ENCODE data around the gene BTBD18.

Gene BTBD18

GRCh38 chr11:57751676-57752253 is at the start of gene BTBD18:
BTBD18 (minus strand) TSS chr11:57751819; CDS start chr11:57751188, 631 bp downstream.
- no peak for DNase-seq

- no peak for DNase-seq
These were observed 49.5 kb upstream of the BTBD18 start for GRCh38 chr11:57801183-57801485.

GRCh38 chr11:57800444-57801182 is 49.0 kb upstream of the BTBD18 start:
- no peak for DNase-seq

- DNase-seq = no peak
These were observed 47.4 kb upstream of the BTBD18 start for GRCh38 chr11:57798905-57799559.

- no peak for DNase-seq
These were observed 41.9 kb upstream of the BTBD18 start for GRCh38 chr11:57793351-57794115.

GRCh38 chr11:57792870-57793269 is 41.3 kb upstream of the BTBD18 start:
- DNase-seq = no peak

GRCh38 chr11:57792060-57792541 is 40.5 kb upstream of the BTBD18 start:
- DNase-seq = peak; percentile 82

- DNase-seq = no peak
These were observed 39.9 kb upstream of the BTBD18 start for GRCh38 chr11:57791321-57792059.

- no peak for DNase-seq
These were observed 37.1 kb upstream of the BTBD18 start for GRCh38 chr11:57788703-57789088.

- no peak for DNase-seq
These were observed 36.5 kb upstream of the BTBD18 start for GRCh38 chr11:57787920-57788702.

- DNase-seq = no peak
These were observed 35.5 kb upstream of the BTBD18 start for GRCh38 chr11:57787006-57787604.

GRCh38 chr11:57786436-57786835 is 34.8 kb upstream of the BTBD18 start:
- DNase-seq = no peak

- DNase-seq = no peak
These were observed 33.5 kb upstream of the BTBD18 start for GRCh38 chr11:57785072-57785471.

GRCh38 chr11:57781529-57781943 is 29.9 kb upstream of the BTBD18 start:
- DNase-seq = no peak

- no peak for DNase-seq
These were observed 27.7 kb upstream of the BTBD18 start for GRCh38 chr11:57779276-57779675.

GRCh38 chr11:57778318-57779037 is 26.9 kb upstream of the BTBD18 start:
- no peak for DNase-seq

- DNase-seq = no peak
These were observed 26.3 kb upstream of the BTBD18 start for GRCh38 chr11:57777969-57778317.

GRCh38 chr11:57776577-57777210 is 25.1 kb upstream of the BTBD18 start:
- no peak for DNase-seq

- DNase-seq = no peak
These were observed 24.5 kb upstream of the BTBD18 start for GRCh38 chr11:57776031-57776521.

- no peak for DNase-seq
These were observed 23.9 kb upstream of the BTBD18 start for GRCh38 chr11:57775491-57775890.

All from activated T-cell treated with anti-CD3 and anti-CD28 coated beads, Interleukin-2, amount 50 U/mL, for 1 hour (primary cell).